HepG2 (cell line): ENCODE data around the gene HDGFL2. TPM values are rescaled to one million over a fixed set of nuclear protein-coding genes. Genes with fewer than 3 reads are reported as not detected.

Experiments
- ATAC-seq: fragments of 200-7000 bp; cut with Tn5 transposase; 3 replicates; pipeline ENCODE4 v1.9.1; 2020; ENCODE audit warnings: mild to moderate bottlenecking, moderate library complexity
- BruUV-seq: library from RNA; stranded (reverse); fragments of 400-500 nt; replicated peaks from 2 replicates; lab custom pipeline; 2021; lab: Mats Ljungman, UMichigan
- CTCF ChIA-PET: fragments of 300-600 bp; formaldehyde crosslinking; extraction: SDS; loops from one replicate; lab custom pipeline; 2021; ENCODE audit warnings: low total read pairs, inconsistent platforms, low intra/inter-chr PET ratio; lab: Yijun Ruan, JAX
- POLR2A ChIA-PET: fragments of 350-600 bp; sonication (Branson Sonifier 250); formaldehyde crosslinking; loops from one replicate; lab custom pipeline; 2020; ENCODE audit warnings: antibody characterized with exemption, inconsistent platforms; lab: Yijun Ruan, JAX
- DNase-seq: peaks from one replicate; pipeline ENCODE4 v3.0.0-alpha.2; 2015; ENCODE audit warnings: low spot score
- FAIRE-seq: peaks from 3 replicates; lab custom pipeline; 2011; peaks lifted over from hg19 to GRCh38; lab: Jason Lieb, UNC
- H2AFZ ChIP-seq: one replicate; pipeline ENCODE4 v1.6.1; 2011; ENCODE audit warnings: low read length, inconsistent platforms
- H3K27ac ChIP-seq: fragments of 300-600 bp; 3 replicates; pipeline ENCODE4 v1.8.0; 2011; ENCODE audit warnings: mixed run types, mild to moderate bottlenecking, mixed read lengths, low read length, inconsistent platforms; ENCODE audit not compliant: insufficient read depth; ENCODE audit errors: extremely low read length
- H3K27me3 ChIP-seq, 2 experiments: fragments of 200-600 bp in 1 of 2; 2 replicates in 1 of 2; 3 replicates in 1 of 2; pipeline versions ENCODE4 v1.6.0 to v1.8.0; 2011; ENCODE audit warnings: low read length in 2 of 2, mild to moderate bottlenecking in 2 of 2, moderate library complexity in 2 of 2, inconsistent platforms in 1 of 2; ENCODE audit not compliant: insufficient read depth in 2 of 2, control insufficient read depth in 1 of 2
- H3K36me3 ChIP-seq, 2 experiments: fragments of 200-600 bp in 1 of 2; replicated peaks in 1 of 2; 2 replicates in 1 of 2; 3 replicates in 1 of 2; pipeline versions ENCODE4 v1.5.1 to v1.8.0; 2011; ENCODE audit warnings: low read length in 2 of 2, inconsistent platforms in 1 of 2; ENCODE audit not compliant: insufficient read depth in 2 of 2, control insufficient read depth in 1 of 2
- H3K4me1 ChIP-seq: 2 replicates; pipeline ENCODE4 v1.5.1; 2012; ENCODE audit warnings: low read length, inconsistent platforms; ENCODE audit not compliant: insufficient read depth
- H3K4me2 ChIP-seq: 2 replicates; pipeline ENCODE4 v1.6.0; 2011; ENCODE audit warnings: low read depth, low read length, inconsistent platforms
- H3K4me3 ChIP-seq, 3 experiments: fragments of 200-600 bp in 1 of 3; sonication (generic), shearing (Covaris generic) in 1 of 3; replicated peaks in 1 of 3; 2 replicates each; pipeline ENCODE4 v1.5.1; 2011 to 2016; ENCODE audit warnings: low read length in 3 of 3, inconsistent platforms in 2 of 3, low read depth in 2 of 3, mild to moderate bottlenecking in 2 of 3, control low read depth in 1 of 3, mixed read lengths in 1 of 3; ENCODE audit not compliant: insufficient read depth in 1 of 3
- H3K79me2 ChIP-seq: one replicate; pipeline ENCODE4 v1.6.1; 2011; ENCODE audit warnings: low read length, inconsistent platforms; ENCODE audit not compliant: insufficient read depth
- H3K9ac ChIP-seq: 2 replicates; pipeline ENCODE4 v1.6.0; 2011; ENCODE audit warnings: mild to moderate bottlenecking, low read depth, low read length, inconsistent platforms; ENCODE audit not compliant: insufficient read depth
- H3K9me3 ChIP-seq: 2 replicates; pipeline ENCODE4 v1.5.1; 2012; ENCODE audit warnings: mild to moderate bottlenecking, low read length
- H4K20me1 ChIP-seq: 2 replicates; pipeline ENCODE4 v1.6.0; 2011; ENCODE audit warnings: inconsistent platforms, mild to moderate bottlenecking, low read length, moderate library complexity; ENCODE audit not compliant: insufficient read depth
- CREM ChIP-seq, 2 experiments: sonication (generic) in 1 of 2; formaldehyde crosslinking in 1 of 2; IDR thresholded peaks; 2 replicates each; pipeline versions ENCODE4 v1.4.0 to v1.6.1; 2016 to 2020; ENCODE audit warnings: antibody characterized with exemption in 1 of 2, mild to moderate bottlenecking in 1 of 2, missing genetic modification reagents in 1 of 2
- DMAP1 ChIP-seq: IDR thresholded peaks from 2 replicates; pipeline ENCODE4 v1.6.1; 2016
- PRPF4 ChIP-seq: fragments of 200-400 bp; formaldehyde crosslinking; IDR thresholded peaks from 2 replicates; pipeline ENCODE4 v1.6.1; 2016; ENCODE audit warnings: low read length, low read depth; ENCODE audit not compliant: poor library complexity, severe bottlenecking
- RFX5 ChIP-seq: IDR thresholded peaks from 2 replicates; pipeline ENCODE4 v1.6.1; 2011; ENCODE audit warnings: low read depth, low read length, improper control_type of control experiment
- STAT5B ChIP-seq: sonication (generic); formaldehyde crosslinking; IDR thresholded peaks from 2 replicates; pipeline ENCODE4 v1.4.0; 2020; ENCODE audit warnings: missing genetic modification reagents
- TBP ChIP-seq: sonication (generic); formaldehyde crosslinking; IDR thresholded peaks from 2 replicates; pipeline ENCODE4 v1.5.0; 2020; ENCODE audit warnings: missing genetic modification reagents
- ZBTB3 ChIP-seq: sonication (generic); formaldehyde crosslinking; IDR thresholded peaks from 2 replicates; pipeline ENCODE4 v1.4.0; 2020; ENCODE audit warnings: low read depth, mild to moderate bottlenecking, moderate library complexity, missing genetic modification reagents, borderline replicate concordance
- ZBTB38 ChIP-seq: sonication (generic); formaldehyde crosslinking; IDR thresholded peaks from 2 replicates; pipeline ENCODE4 v1.5.1; 2020; ENCODE audit warnings: mild to moderate bottlenecking, missing genetic modification reagents
- ZFP90 ChIP-seq: sonication (generic); formaldehyde crosslinking; IDR thresholded peaks from 2 replicates; pipeline ENCODE4 v1.8.0; 2022; ENCODE audit warnings: missing genetic modification reagents, mild to moderate bottlenecking, inconsistent platforms, borderline replicate concordance
- ZNF224 ChIP-seq: sonication (generic); formaldehyde crosslinking; IDR thresholded peaks from 2 replicates; pipeline ENCODE4 v1.5.0; 2020; ENCODE audit warnings: mild to moderate bottlenecking, missing genetic modification reagents
- ZNF431 ChIP-seq: sonication (generic); formaldehyde crosslinking; IDR thresholded peaks from 2 replicates; pipeline ENCODE4 v1.9.0; 2022; ENCODE audit warnings: missing genetic modification reagents, low read depth, mild to moderate bottlenecking, borderline replicate concordance
- ZNF562 ChIP-seq: sonication (generic); formaldehyde crosslinking; IDR thresholded peaks from 2 replicates; pipeline ENCODE4 v1.8.0; 2022; ENCODE audit warnings: missing genetic modification reagents, borderline replicate concordance
- ZNF563 ChIP-seq: sonication (generic); formaldehyde crosslinking; IDR thresholded peaks from 2 replicates; pipeline ENCODE4 v1.8.0; 2022; ENCODE audit warnings: mild to moderate bottlenecking, moderate library complexity, missing genetic modification reagents
- ZNF790 ChIP-seq: sonication (generic); formaldehyde crosslinking; IDR thresholded peaks from 2 replicates; pipeline ENCODE4 v1.8.0; 2022; ENCODE audit warnings: missing genetic modification reagents, mild to moderate bottlenecking, borderline replicate concordance
- ZNF883 ChIP-seq: sonication (generic); formaldehyde crosslinking; IDR thresholded peaks from 2 replicates; pipeline ENCODE4 v1.5.1; 2020; ENCODE audit warnings: mild to moderate bottlenecking, missing genetic modification reagents; ENCODE audit errors: not compliant biosample characterization
- WGBS: methylation state at CpG from one replicate; pipeline ENCODE4 v1.1.6; 2017; ENCODE audit warnings: low lambda C conversion rate; 5-methylcytosine and 5-hydroxymethylcytosine counted together
- in situ Hi-C: cut with HindIII; loops from 2 replicates; pipeline ENCODE4 v1.10.0; 2017; ENCODE audit warnings: low pct_unique_long_range_greater_than_20kb; ENCODE audit not compliant: extremely low pct_ligation_motif_present
- intact Hi-C: fragments of 100-400 bp; cut with micrococcal nuclease; formaldehyde crosslinking; loops from one replicate; pipeline ENCODE4 v1.10.0; 2022; ENCODE audit not compliant: unreplicated experiment
- polyA plus RNA-seq, 8 experiments: library from polyadenylated mRNA; depleted of rRNA in 3 of 8; stranded (reverse) in 7 of 8; unstranded in 1 of 8; fragments of >200 nt; fragmentation: Illumina TruSeq in 4 of 8; extraction: Trizol in 4 of 8; gene quantifications; 2 replicates each; pipeline versions ENCODE4 v1.2.1 to v1.2.3, GENCODE V29; 2011 to 2016; ENCODE audit warnings: low read depth in 4 of 8, missing spikeins in 1 of 8, mixed read lengths in 1 of 8; ENCODE audit not compliant: insufficient read depth in 1 of 8
- total RNA-seq, 5 experiments: library from RNA; depleted of rRNA; stranded (reverse); fragments of >200 nt; fragmentation: Illumina TruSeq; extraction: Trizol; gene quantifications; 2 replicates each; pipeline ENCODE4 v1.2.3, GENCODE V29; 2016; ENCODE audit warnings: low read depth in 1 of 5
- TF ChIP-seq, protein P1 (sequence below): sonication (generic); formaldehyde crosslinking; IDR thresholded peaks from 2 replicates; pipeline ENCODE4 v1.5.0; 2020; ENCODE audit warnings: missing genetic modification reagents, mild to moderate bottlenecking, borderline replicate concordance
- TF ChIP-seq, protein P2 (sequence below): sonication (generic); formaldehyde crosslinking; IDR thresholded peaks from 2 replicates; pipeline ENCODE4 v1.4.0; 2020; ENCODE audit warnings: mild to moderate bottlenecking, low read depth, missing genetic modification reagents

Gene HDGFL2
- total and polyA plus RNA-seq, 2 of the 13 experiments (the other 11 are each of a cell fraction or from before 2014, with no cell fraction given) = 20.0 to 51.1 TPM

DNA sequence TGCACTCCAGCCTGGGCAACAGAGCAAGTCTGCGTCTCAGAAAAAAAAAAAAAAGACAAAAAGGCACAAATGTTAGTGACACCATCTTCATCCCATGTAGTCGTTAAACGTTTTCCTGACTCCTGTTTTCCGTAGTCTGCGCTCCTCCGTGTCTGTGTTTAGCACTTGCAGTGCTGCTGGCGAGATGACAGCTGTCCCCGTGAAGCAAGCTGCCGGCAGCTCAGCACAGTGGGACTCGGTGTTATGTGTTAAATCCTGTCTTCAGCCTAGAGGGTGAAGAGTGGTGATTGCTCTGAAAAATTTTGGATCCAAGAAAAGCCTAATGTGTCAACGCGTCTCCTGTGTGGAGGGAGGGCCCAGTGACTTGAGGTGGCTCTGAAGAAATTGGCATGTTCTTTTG, 32.9 kb upstream of the HDGFL2 start:
- intact Hi-C loops (no loop called here), in situ Hi-C loops (no loop called here)
- Histone ChIP-seq H3K4me2 (no peak overlapping the region), H3K27ac (no peak overlapping the region), H3K9me3 (no peaks in the 10 kb centered on the region), H3K4me3 (no peak overlapping the region), H3K27me3 (no peaks in the 10 kb centered on the region), H4K20me1 (no peaks in the 10 kb centered on the region), H3K79me2 (no peaks in the 10 kb centered on the region), H2AFZ (no peak overlapping the region), H3K36me3 (peaks cover 7 to 39% of the 10 kb centered on the region in 2 experiments; a peak in 4 of 5 replicates), H3K9ac (no peak overlapping the region), H3K4me1 (no peaks in the 10 kb centered on the region)
- POLR2A ChIA-PET = no interaction called here
- no peak for FAIRE-seq
- no peak for TF ChIP-seq ZBTB3 (CRISPR knock-in tag)
- no peak for TF ChIP-seq ZNF224 (CRISPR knock-in tag)
- no peak for TF ChIP-seq ZNF431
- no peak for TF ChIP-seq ZNF562 (CRISPR knock-in tag)
- TF ChIP-seq CREM (IDR thresholded peaks at IDR 0.05) = no peak
- TF ChIP-seq CREM (CRISPR knock-in tag; IDR thresholded peaks at IDR 0.05) = no peak
- TF ChIP-seq TBP (CRISPR knock-in tag) = no peak
- TF ChIP-seq RFX5 = no peak
- TF ChIP-seq ZBTB38 = no peak
- TF ChIP-seq, protein P1, sequence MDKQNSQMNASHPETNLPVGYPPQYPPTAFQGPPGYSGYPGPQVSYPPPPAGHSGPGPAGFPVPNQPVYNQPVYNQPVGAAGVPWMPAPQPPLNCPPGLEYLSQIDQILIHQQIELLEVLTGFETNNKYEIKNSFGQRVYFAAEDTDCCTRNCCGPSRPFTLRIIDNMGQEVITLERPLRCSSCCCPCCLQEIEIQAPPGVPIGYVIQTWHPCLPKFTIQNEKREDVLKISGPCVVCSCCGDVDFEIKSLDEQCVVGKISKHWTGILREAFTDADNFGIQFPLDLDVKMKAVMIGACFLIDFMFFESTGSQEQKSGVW (CRISPR knock-in tag) = no peak
- TF ChIP-seq ZFP90 (CRISPR knock-in tag) = no peak
- no peak for TF ChIP-seq PRPF4
- no peak for TF ChIP-seq STAT5B (CRISPR knock-in tag)
- no peak for TF ChIP-seq ZNF563
- TF ChIP-seq, protein P2, sequence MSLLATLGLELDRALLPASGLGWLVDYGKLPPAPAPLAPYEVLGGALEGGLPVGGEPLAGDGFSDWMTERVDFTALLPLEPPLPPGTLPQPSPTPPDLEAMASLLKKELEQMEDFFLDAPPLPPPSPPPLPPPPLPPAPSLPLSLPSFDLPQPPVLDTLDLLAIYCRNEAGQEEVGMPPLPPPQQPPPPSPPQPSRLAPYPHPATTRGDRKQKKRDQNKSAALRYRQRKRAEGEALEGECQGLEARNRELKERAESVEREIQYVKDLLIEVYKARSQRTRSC (CRISPR knock-in tag) = no peak
- TF ChIP-seq ZNF883 = no peak
- TF ChIP-seq ZNF790 = no peak
- TF ChIP-seq DMAP1 = no peak
- DNase-seq = no peak
- ATAC-seq = no peak
- WGBS = 95% methylated on average over 12 of the region's 12 CpGs
- CTCF ChIA-PET = no interaction called here
- BruUV-seq = no TSS peak
